ENCODE measurements around the gene ABHD18.
"Not testable (repeated sequence)": the region's sequence is repeated elsewhere in the genome, so short reads cannot be mapped to it uniquely, and the experiment has no call there.

ABHD18 gene

GRCh38 chr4:127965062-127965802 is at the start of gene ABHD18, which contains the start of gene MFSD8:
TSS of gene ABHD18 (plus strand) at chr4:127965406. CDS start at chr4:127982956, 17,550 bp downstream.
TSS of gene MFSD8 (minus strand) at chr4:127965173. CDS start at chr4:127965133, 40 bp downstream.
- peak; percentile 78 to 93 for DNase-seq

- no peak for DNase-seq
These were observed 48.7 kb upstream of the ABHD18 start for GRCh38 chr4:127916512-127916911.

GRCh38 chr4:127917151-127917550 is 48.1 kb upstream of the ABHD18 start:
- DNase-seq: no peak

- no peak for DNase-seq
These were observed 44.7 kb upstream of the ABHD18 start for GRCh38 chr4:127920521-127920920.

- no peak for DNase-seq
These were observed 43.0 kb upstream of the ABHD18 start for GRCh38 chr4:127922226-127922625.

- DNase-seq: not testable (repeated sequence)
These were observed 39.5 kb upstream of the ABHD18 start for GRCh38 chr4:127925720-127926119.

- DNase-seq: no peak
These were observed 35.0 kb upstream of the ABHD18 start for GRCh38 chr4:127930175-127930574.

- not testable (repeated sequence) for DNase-seq
These were observed 33.4 kb upstream of the ABHD18 start for GRCh38 chr4:127931836-127932235.

- no peak for DNase-seq
These were observed 28.2 kb upstream of the ABHD18 start for GRCh38 chr4:127936974-127937373.

GRCh38 chr4:127957105-127957504 is 8.1 kb upstream of the ABHD18 start:
- no peak for DNase-seq

- no peak for DNase-seq
These were observed 5.4 kb upstream of the ABHD18 start for GRCh38 chr4:127959794-127960193.

GRCh38 chr4:127963633-127964398 is 1.4 kb upstream of the ABHD18 start:
- not testable (repeated sequence) for DNase-seq

- DNase-seq: not testable (repeated sequence)
These were observed 662 bp upstream of the ABHD18 start for GRCh38 chr4:127964426-127965061.

GRCh38 chr4:127965803-127966175 is 583 bp downstream of the ABHD18 start:
- peak in 1 of 2 experiments; percentile 34 for DNase-seq

GRCh38 chr4:127967141-127967775 is 2.1 kb downstream of the ABHD18 start:
- no peak for DNase-seq

GRCh38 chr4:127968586-127968985 is 3.4 kb downstream of the ABHD18 start:
- DNase-seq: no peak

- DNase-seq: not testable (repeated sequence)
These were observed 5.7 kb downstream of the ABHD18 start for GRCh38 chr4:127970925-127971324.

- DNase-seq: no peak
These were observed 10.0 kb downstream of the ABHD18 start for GRCh38 chr4:127975121-127975770.

- no peak for DNase-seq
These were observed 13.7 kb downstream of the ABHD18 start for GRCh38 chr4:127978930-127979329.

- no peak for DNase-seq
These were observed 17.2 kb downstream of the ABHD18 start for GRCh38 chr4:127982445-127982844.

GRCh38 chr4:127985989-127986388 is 20.8 kb downstream of the ABHD18 start:
- peak in 1 of 2 experiments; percentile 2 for DNase-seq

- no peak for DNase-seq
These were observed 23.4 kb downstream of the ABHD18 start for GRCh38 chr4:127988638-127989037.

Measured in SW 1271 (cell line).